Measurements from ENCODE around the gene REG1B.

Gene REG1B, protein sequence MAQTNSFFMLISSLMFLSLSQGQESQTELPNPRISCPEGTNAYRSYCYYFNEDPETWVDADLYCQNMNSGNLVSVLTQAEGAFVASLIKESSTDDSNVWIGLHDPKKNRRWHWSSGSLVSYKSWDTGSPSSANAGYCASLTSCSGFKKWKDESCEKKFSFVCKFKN

DNA sequence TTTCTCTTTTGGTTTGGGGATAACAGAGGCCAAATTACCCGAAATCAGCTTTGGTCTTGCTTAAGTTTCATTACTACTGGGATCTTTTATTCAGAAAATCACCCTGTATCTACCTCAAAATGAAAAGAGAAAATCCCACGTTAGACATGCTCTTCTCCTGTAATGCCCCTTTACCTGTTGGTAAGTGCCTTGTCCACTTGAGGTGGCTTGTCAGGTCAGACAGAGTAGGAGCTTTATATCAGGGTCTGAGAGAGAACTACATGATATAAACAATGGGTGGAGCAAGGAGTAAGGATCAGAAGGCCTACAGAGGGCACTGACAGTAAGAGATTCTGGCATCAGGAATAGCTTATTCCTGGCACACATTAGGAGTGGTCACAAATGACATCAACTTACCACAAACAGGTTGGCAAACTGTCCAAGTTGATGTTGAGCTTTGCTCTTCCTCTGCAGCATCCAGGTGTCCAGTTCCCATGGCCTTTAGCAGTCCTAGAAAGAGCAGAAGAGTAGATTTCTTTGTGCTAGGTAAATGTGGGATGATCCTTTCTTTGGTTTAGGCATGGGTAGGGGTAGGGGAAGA is at the start of gene REG1B:
Gene REG1B, minus strand, starts transcription at position 209 of the 580 bp plus-strand sequence. CDS start 381 bp downstream, outside the sequence.
- Histone ChIP-seq H3K4me3 (ENCODE audit: low read length, poor library complexity, severe bottlenecking) (no peak within 1 kb of the TSS), H3K4me2 (ENCODE audit: low read depth, low read length, poor library complexity, severe bottlenecking) (no peak within 1 kb of the TSS), H4K20me1 (ENCODE audit: insufficient read depth, low read length, poor library complexity, severe bottlenecking) (no peaks in the 10 kb centered on the region), H2AFZ (ENCODE audit: low read length) (no peak within 1 kb of the TSS), H3K4me1 (ENCODE audit: insufficient read depth, low read length, poor library complexity, severe bottlenecking) (no peaks in the 10 kb centered on the region), H3K79me2 (ENCODE audit: insufficient read depth, low read length) (no peaks in the 10 kb centered on the region), H3K9me2 (replicated peaks; ENCODE audit: low read depth, low read length) (no peaks in the 10 kb centered on the region), H3K36me3 (ENCODE audit: insufficient read depth, low read length) (no peaks in the 10 kb centered on the region), H3K27me3 (ENCODE audit: insufficient read depth, low read length, poor library complexity, severe bottlenecking) (no peaks in the 10 kb centered on the region), H3K9ac (ENCODE audit: low read depth, low read length, poor library complexity, severe bottlenecking) (no peak within 1 kb of the TSS), H3K9me3 (ENCODE audit: insufficient read depth, low read depth, low read length) (no peaks in the 10 kb centered on the region), H3F3A (ENCODE audit: low read depth) (no peaks in the 10 kb centered on the region)
- TF ChIP-seq EZH2phosphoT487 (IDR thresholded peaks at IDR 0.05; ENCODE audit: borderline replicate concordance): no peak
- TF ChIP-seq, protein P1, sequence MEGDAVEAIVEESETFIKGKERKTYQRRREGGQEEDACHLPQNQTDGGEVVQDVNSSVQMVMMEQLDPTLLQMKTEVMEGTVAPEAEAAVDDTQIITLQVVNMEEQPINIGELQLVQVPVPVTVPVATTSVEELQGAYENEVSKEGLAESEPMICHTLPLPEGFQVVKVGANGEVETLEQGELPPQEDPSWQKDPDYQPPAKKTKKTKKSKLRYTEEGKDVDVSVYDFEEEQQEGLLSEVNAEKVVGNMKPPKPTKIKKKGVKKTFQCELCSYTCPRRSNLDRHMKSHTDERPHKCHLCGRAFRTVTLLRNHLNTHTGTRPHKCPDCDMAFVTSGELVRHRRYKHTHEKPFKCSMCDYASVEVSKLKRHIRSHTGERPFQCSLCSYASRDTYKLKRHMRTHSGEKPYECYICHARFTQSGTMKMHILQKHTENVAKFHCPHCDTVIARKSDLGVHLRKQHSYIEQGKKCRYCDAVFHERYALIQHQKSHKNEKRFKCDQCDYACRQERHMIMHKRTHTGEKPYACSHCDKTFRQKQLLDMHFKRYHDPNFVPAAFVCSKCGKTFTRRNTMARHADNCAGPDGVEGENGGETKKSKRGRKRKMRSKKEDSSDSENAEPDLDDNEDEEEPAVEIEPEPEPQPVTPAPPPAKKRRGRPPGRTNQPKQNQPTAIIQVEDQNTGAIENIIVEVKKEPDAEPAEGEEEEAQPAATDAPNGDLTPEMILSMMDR (conservative IDR thresholded peaks at IDR 0.05; ENCODE audit: low read length): no peak

DNA sequence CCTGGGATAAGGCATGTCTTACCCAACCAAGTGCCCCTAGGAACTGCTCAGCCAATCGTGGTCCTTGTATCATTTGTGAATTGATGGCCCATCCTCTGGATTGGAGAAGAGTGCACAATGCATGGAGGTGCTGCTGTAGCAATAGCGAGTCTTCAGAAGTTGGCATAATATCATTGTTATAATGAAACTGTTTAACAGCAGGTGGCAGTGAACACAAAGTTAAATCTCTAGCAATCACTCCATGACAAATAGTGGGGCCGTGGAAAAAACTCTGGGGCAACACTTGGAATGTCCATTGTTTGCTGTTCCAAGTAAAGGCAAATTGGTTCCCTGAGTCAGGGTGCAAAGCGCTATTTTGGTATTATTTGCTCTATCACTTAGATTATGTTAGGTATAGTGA is 43.9 kb upstream of the REG1B start:
- Histone ChIP-seq H3K36me3 (ENCODE audit: insufficient read depth, low read length) (no peaks in the 10 kb centered on the region), H3K4me3 (ENCODE audit: low read length, poor library complexity, severe bottlenecking) (no peak overlapping the region), H3K4me1 (ENCODE audit: insufficient read depth, low read length, poor library complexity, severe bottlenecking) (no peaks in the 10 kb centered on the region), H4K20me1 (ENCODE audit: insufficient read depth, low read length, poor library complexity, severe bottlenecking) (no peaks in the 10 kb centered on the region), H3K4me2 (ENCODE audit: low read depth, low read length, poor library complexity, severe bottlenecking) (no peak overlapping the region), H3K79me2 (ENCODE audit: insufficient read depth, low read length) (no peaks in the 10 kb centered on the region), H2AFZ (ENCODE audit: low read length) (no peak overlapping the region), H3K9me3 (ENCODE audit: insufficient read depth, low read depth, low read length) (no peaks in the 10 kb centered on the region), H3K9ac (ENCODE audit: low read depth, low read length, poor library complexity, severe bottlenecking) (no peak overlapping the region), H3K27me3 (ENCODE audit: insufficient read depth, low read length, poor library complexity, severe bottlenecking) (no peaks in the 10 kb centered on the region), H3K9me2 (replicated peaks; ENCODE audit: low read depth, low read length) (no peaks in the 10 kb centered on the region), H3F3A (ENCODE audit: low read depth) (no peaks in the 10 kb centered on the region)
- TF ChIP-seq, protein P1 (conservative IDR thresholded peaks at IDR 0.05; ENCODE audit: low read length): no peak
- TF ChIP-seq EZH2phosphoT487 (IDR thresholded peaks at IDR 0.05; ENCODE audit: borderline replicate concordance): no peak

DNA sequence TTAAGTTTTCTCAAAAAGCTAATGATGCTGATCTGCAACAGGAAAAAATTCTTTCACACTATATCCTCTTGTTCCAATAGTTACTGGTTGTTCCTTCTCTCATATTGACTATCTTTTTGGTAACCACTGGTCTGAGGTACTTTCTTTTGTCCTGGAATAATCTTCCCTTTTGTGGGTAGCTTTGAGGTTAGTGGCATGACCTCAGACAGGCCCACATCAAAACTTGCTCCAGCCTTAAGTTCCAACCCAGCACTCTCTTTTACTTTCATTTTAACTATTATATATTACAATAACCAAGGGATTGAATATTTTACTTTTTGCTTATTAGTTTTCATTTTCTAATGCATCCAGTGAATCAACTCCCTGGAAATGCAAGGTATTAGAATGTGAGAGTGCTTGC is 42.0 kb upstream of the REG1B start:
- no peaks in the 10 kb centered on the region for H3K9me2 ChIP-seq (replicated peaks; ENCODE audit: low read depth, low read length)
- no peaks in the 10 kb centered on the region for H4K20me1 ChIP-seq (ENCODE audit: insufficient read depth, low read length, poor library complexity, severe bottlenecking)
- no peak overlapping the region for H3K4me2 ChIP-seq (ENCODE audit: low read depth, low read length, poor library complexity, severe bottlenecking)
- H3K27me3 ChIP-seq (ENCODE audit: insufficient read depth, low read length, poor library complexity, severe bottlenecking): no peaks in the 10 kb centered on the region
- no peaks in the 10 kb centered on the region for H3K4me1 ChIP-seq (ENCODE audit: insufficient read depth, low read length, poor library complexity, severe bottlenecking)
- H2AFZ ChIP-seq (ENCODE audit: low read length): no peak overlapping the region
- TF ChIP-seq EZH2phosphoT487 (IDR thresholded peaks at IDR 0.05; ENCODE audit: borderline replicate concordance): no peak
- TF ChIP-seq, protein P1 (conservative IDR thresholded peaks at IDR 0.05; ENCODE audit: low read length): no peak
- H3K4me3 ChIP-seq (ENCODE audit: low read length, poor library complexity, severe bottlenecking): no peak overlapping the region
- no peaks in the 10 kb centered on the region for H3K9me3 ChIP-seq (ENCODE audit: insufficient read depth, low read depth, low read length)
- no peaks in the 10 kb centered on the region for H3K79me2 ChIP-seq (ENCODE audit: insufficient read depth, low read length)
- no peaks in the 10 kb centered on the region for H3F3A ChIP-seq (ENCODE audit: low read depth)
- H3K9ac ChIP-seq (ENCODE audit: low read depth, low read length, poor library complexity, severe bottlenecking): no peak overlapping the region
- H3K36me3 ChIP-seq (ENCODE audit: insufficient read depth, low read length): no peaks in the 10 kb centered on the region

Measured in Loucy (cell line).